ENCODE data around the gene SPATA2. TPM values are rescaled to one million over a fixed set of nuclear protein-coding genes. Genes with fewer than 3 reads are reported as not detected.

The SPATA2 gene
- total RNA-seq, 1 experiment from 2014 or later = 8.3 TPM

DNA sequence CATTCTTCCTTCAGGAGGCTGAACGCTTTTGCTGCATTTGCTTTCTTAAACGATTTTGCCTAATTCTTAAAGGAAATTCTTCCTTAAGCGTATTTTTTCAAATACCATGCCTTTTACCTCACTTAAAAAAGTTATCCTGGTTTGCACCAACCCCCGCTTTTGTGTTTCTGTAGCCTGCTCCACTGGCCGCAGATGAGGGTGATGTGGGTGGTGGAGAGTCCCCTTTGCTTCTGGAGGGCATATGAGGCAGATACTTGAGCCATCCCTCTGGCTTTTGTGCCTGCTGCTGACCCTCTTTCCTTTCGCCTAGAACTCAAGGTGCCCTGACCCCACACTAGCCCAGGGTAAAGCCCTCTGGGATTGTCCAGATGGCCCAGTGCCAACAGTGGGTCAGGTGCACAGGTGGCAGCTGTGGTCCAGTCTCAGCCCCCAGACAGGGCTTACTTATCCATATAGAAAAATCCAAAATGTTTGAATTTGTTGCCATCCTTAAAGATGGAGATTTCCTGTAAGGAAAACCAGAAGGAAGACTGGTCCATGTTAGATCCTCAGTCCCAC is 43.9 kb downstream of the SPATA2 start:
- DNase-seq (ENCODE audit: low read depth, low spot score) (no peak), ATAC-seq (no peak)
- TF ChIP-seq POLR2AphosphoS5 (IDR thresholded peaks at IDR 0.05; ENCODE audit: low read depth, low read length) (no peak), TCF7L2 (IDR thresholded peaks at IDR 0.05; ENCODE audit: low read depth, low read length) (no peak), SIN3A (IDR thresholded peaks at IDR 0.05; ENCODE audit: borderline replicate concordance, insufficient read depth, low read depth, low read length) (no peak)
- TF ChIP-seq, protein P1, sequence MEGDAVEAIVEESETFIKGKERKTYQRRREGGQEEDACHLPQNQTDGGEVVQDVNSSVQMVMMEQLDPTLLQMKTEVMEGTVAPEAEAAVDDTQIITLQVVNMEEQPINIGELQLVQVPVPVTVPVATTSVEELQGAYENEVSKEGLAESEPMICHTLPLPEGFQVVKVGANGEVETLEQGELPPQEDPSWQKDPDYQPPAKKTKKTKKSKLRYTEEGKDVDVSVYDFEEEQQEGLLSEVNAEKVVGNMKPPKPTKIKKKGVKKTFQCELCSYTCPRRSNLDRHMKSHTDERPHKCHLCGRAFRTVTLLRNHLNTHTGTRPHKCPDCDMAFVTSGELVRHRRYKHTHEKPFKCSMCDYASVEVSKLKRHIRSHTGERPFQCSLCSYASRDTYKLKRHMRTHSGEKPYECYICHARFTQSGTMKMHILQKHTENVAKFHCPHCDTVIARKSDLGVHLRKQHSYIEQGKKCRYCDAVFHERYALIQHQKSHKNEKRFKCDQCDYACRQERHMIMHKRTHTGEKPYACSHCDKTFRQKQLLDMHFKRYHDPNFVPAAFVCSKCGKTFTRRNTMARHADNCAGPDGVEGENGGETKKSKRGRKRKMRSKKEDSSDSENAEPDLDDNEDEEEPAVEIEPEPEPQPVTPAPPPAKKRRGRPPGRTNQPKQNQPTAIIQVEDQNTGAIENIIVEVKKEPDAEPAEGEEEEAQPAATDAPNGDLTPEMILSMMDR (IDR thresholded peaks at IDR 0.05) = no peak
- TF ChIP-seq, protein P2, sequence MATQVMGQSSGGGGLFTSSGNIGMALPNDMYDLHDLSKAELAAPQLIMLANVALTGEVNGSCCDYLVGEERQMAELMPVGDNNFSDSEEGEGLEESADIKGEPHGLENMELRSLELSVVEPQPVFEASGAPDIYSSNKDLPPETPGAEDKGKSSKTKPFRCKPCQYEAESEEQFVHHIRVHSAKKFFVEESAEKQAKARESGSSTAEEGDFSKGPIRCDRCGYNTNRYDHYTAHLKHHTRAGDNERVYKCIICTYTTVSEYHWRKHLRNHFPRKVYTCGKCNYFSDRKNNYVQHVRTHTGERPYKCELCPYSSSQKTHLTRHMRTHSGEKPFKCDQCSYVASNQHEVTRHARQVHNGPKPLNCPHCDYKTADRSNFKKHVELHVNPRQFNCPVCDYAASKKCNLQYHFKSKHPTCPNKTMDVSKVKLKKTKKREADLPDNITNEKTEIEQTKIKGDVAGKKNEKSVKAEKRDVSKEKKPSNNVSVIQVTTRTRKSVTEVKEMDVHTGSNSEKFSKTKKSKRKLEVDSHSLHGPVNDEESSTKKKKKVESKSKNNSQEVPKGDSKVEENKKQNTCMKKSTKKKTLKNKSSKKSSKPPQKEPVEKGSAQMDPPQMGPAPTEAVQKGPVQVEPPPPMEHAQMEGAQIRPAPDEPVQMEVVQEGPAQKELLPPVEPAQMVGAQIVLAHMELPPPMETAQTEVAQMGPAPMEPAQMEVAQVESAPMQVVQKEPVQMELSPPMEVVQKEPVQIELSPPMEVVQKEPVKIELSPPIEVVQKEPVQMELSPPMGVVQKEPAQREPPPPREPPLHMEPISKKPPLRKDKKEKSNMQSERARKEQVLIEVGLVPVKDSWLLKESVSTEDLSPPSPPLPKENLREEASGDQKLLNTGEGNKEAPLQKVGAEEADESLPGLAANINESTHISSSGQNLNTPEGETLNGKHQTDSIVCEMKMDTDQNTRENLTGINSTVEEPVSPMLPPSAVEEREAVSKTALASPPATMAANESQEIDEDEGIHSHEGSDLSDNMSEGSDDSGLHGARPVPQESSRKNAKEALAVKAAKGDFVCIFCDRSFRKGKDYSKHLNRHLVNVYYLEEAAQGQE (IDR thresholded peaks at IDR 0.05; ENCODE audit: insufficient read depth in 1 of 2, low read depth in 2 of 2, low read length in 1 of 2) = no peak
- Histone ChIP-seq H3K27ac (ENCODE audit: low read length) (no peak overlapping the region), H3K4me3 (ENCODE audit: low read depth in 2 of 2, low read length in 2 of 2) (no peak overlapping the region), H3K36me3 (ENCODE audit: control insufficient read depth, insufficient read depth, low read length) (no peaks in the 10 kb centered on the region), H3K27me3 (ENCODE audit: control insufficient read depth, insufficient read depth, low read length) (no peaks in the 10 kb centered on the region), H3K9me3 (ENCODE audit: control insufficient read depth, insufficient read depth, low read depth, low read length) (no peaks in the 10 kb centered on the region), H3K4me1 (ENCODE audit: control insufficient read depth, insufficient read depth, low read length) (no peaks in the 10 kb centered on the region)
- intact Hi-C loops (cut with micrococcal nuclease; ENCODE audit: unreplicated experiment) (no loop called here), in situ Hi-C loops (cut with HindIII; ENCODE audit: low pct_unique_long_range_greater_than_20kb, low sequenced_read_pairs) (no loop called here)
- ChIA-PET POLR2A (no interaction called here), CTCF (no interaction called here)
- BruUV-seq (replicated peaks) = no TSS peak

DNA sequence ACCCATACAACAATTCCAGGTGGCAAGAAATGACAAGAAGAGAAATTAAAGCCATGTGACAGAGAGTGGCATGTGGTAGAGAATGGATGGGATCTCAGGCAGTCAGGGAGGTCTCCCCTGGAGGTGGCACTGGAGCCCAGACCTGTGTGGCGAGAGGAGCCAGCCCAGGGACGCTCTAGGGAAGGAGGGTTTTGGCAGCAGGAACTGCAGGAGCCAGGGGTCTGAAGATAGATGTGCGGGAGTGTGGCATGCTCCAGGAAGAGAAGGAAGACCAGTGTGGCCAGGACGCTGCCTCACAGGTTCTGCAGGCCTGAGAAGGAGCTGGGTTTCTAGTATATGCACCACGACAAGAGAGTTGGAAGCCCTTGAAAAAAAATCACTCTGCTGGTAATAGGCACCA is 45.1 kb downstream of the SPATA2 start:
- TF ChIP-seq TCF7L2 (IDR thresholded peaks at IDR 0.05; ENCODE audit: low read depth, low read length) (no peak), SIN3A (IDR thresholded peaks at IDR 0.05; ENCODE audit: borderline replicate concordance, insufficient read depth, low read depth, low read length) (no peak), POLR2AphosphoS5 (IDR thresholded peaks at IDR 0.05; ENCODE audit: low read depth, low read length) (no peak)
- TF ChIP-seq, protein P2 (IDR thresholded peaks at IDR 0.05; ENCODE audit: insufficient read depth in 1 of 2, low read depth in 2 of 2, low read length in 1 of 2) = no peak
- TF ChIP-seq, protein P1 (IDR thresholded peaks at IDR 0.05) = no peak
- no peaks in the 10 kb centered on the region for H3K9me3 ChIP-seq (ENCODE audit: control insufficient read depth, insufficient read depth, low read depth, low read length)
- intact Hi-C loops (cut with micrococcal nuclease; ENCODE audit: unreplicated experiment) = no loop called here
- no peak overlapping the region for H3K27ac ChIP-seq (ENCODE audit: low read length)
- no peaks in the 10 kb centered on the region for H3K27me3 ChIP-seq (ENCODE audit: control insufficient read depth, insufficient read depth, low read length)
- no peak for DNase-seq (ENCODE audit: low read depth, low spot score)
- H3K4me1 ChIP-seq (ENCODE audit: control insufficient read depth, insufficient read depth, low read length) = no peaks in the 10 kb centered on the region
- in situ Hi-C loops (cut with HindIII; ENCODE audit: low pct_unique_long_range_greater_than_20kb, low sequenced_read_pairs) = no loop called here
- no peak overlapping the region for H3K4me3 ChIP-seq (ENCODE audit: low read depth in 2 of 2, low read length in 2 of 2)
- ChIA-PET POLR2A (no interaction called here), CTCF (no interaction called here)
- no peaks in the 10 kb centered on the region for H3K36me3 ChIP-seq (ENCODE audit: control insufficient read depth, insufficient read depth, low read length)
- ATAC-seq = no peak
- BruUV-seq (replicated peaks) = no TSS peak

Data from Panc1 (cell line).